GM12874 (cell line): ENCODE results near the gene LRRC45.

ENCODE experiments used
- TF ChIP-seq, protein P1 (sequence below): IDR thresholded peaks from 2 replicates; pipeline ENCODE4 v1.5.1; 2011; ENCODE audit warnings: low read depth, mild to moderate bottlenecking, control low read depth, low read length, moderate library complexity; ENCODE audit not compliant: insufficient read depth

Gene LRRC45

DNA sequence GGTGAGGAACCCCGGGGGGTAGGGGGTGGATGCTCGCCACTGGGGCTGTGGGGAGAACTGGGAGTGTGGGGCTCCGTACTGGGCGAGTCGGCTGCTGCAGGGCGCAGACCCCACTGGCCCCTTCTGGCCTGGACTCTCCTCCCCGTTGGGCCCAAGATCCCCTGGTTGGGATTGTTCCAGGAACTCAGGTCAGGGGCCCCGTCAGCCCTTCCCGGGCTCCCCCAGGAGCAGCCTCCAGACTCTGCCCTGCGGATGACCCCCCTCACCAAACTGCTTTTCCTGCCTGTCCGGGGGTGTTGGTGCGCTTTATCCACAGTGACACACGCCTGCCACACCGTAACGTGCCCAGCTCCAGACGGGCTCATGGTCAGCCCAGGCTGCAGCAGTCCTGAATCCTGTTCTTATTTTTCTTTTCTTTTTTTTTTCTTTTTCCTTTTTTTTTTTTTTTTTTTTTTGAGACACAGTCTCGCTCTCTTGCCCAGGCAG, 21.5 kb upstream of the LRRC45 start:
- TF ChIP-seq, protein P1, sequence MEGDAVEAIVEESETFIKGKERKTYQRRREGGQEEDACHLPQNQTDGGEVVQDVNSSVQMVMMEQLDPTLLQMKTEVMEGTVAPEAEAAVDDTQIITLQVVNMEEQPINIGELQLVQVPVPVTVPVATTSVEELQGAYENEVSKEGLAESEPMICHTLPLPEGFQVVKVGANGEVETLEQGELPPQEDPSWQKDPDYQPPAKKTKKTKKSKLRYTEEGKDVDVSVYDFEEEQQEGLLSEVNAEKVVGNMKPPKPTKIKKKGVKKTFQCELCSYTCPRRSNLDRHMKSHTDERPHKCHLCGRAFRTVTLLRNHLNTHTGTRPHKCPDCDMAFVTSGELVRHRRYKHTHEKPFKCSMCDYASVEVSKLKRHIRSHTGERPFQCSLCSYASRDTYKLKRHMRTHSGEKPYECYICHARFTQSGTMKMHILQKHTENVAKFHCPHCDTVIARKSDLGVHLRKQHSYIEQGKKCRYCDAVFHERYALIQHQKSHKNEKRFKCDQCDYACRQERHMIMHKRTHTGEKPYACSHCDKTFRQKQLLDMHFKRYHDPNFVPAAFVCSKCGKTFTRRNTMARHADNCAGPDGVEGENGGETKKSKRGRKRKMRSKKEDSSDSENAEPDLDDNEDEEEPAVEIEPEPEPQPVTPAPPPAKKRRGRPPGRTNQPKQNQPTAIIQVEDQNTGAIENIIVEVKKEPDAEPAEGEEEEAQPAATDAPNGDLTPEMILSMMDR = no peak

- TF ChIP-seq, protein P1 = no peak
Measured at GRCh38 chr17:82003411-82004381, 19.4 kb upstream of the LRRC45 start.

- TF ChIP-seq, protein P1 = no peak
Measured at GRCh38 chr17:82004517-82005455, 18.3 kb upstream of the LRRC45 start.

GRCh38 chr17:82005701-82006348, 17.3 kb upstream of the LRRC45 start:
- TF ChIP-seq, protein P1 = no peak

- TF ChIP-seq, protein P1 = no peak
Measured at GRCh38 chr17:82006468-82007227, 16.5 kb upstream of the LRRC45 start.

GRCh38 chr17:82007228-82007494, 15.9 kb upstream of the LRRC45 start:
- TF ChIP-seq, protein P1 = no peak
